ENCODE data around the gene CES4A.
A peak's percentile ranks its signal among the peaks of the same experiment; 100 is the strongest.
"Not testable (repeated sequence)": the region's sequence is repeated elsewhere in the genome, so short reads cannot be mapped to it uniquely, and the experiment has no call there.

The CES4A gene

DNA sequence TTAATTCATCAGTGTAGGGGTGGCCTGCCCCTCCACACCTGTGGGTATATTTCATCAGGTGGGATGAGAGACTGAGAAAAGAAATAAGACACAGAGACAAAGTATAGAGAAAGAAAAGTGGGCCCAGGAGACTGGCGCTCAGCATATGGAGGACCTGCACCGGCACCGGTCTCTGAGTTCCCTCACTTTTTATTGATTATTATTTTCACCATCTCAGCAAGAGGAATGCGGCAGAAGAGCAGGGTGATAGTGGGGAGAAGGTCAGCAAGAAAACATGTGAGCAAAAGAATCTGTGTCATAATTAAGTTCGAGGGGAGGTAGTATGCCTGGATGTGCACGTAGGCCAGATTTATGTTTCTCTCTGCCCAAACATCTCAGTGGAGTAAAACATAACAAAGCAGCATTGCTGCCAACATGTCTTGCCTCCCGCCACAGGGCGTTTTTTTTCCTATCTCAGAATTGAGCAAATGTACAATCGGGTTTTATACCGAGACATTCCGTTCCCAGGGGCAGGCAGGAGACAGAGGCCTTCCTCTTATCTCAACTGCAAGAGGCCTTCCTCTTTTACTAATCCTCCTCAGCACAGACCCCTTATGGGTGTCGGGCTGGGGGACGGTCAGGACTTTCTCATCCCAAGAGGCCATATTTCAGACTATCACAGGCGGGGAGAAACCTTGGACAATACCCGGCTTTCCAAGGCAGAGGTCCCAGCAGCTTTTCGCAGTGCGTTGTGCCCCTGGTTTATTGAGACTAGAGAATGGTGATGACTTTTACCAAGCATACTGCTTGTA is 32.8 kb upstream of the CES4A start:
- not testable (repeated sequence) for DNase-seq (ENCODE audit: low read depth in 2 of 2)

DNA sequence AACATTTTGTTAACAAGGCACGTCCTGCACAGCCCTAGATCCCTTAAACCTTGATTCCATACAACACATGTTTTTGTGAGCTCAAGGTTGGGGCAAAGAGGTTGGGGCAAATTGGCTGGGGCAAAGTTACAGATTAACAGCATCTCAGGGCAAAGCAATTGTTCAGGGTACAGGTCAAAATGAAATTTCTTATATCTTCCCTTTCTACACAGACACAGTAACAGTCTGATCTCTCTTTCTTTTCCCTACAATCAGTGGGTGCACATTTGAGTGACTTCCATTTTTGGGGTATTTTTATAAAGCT is 32.3 kb upstream of the CES4A start:
- DNase-seq (ENCODE audit: low read depth in 2 of 2) = not testable (repeated sequence)

DNA sequence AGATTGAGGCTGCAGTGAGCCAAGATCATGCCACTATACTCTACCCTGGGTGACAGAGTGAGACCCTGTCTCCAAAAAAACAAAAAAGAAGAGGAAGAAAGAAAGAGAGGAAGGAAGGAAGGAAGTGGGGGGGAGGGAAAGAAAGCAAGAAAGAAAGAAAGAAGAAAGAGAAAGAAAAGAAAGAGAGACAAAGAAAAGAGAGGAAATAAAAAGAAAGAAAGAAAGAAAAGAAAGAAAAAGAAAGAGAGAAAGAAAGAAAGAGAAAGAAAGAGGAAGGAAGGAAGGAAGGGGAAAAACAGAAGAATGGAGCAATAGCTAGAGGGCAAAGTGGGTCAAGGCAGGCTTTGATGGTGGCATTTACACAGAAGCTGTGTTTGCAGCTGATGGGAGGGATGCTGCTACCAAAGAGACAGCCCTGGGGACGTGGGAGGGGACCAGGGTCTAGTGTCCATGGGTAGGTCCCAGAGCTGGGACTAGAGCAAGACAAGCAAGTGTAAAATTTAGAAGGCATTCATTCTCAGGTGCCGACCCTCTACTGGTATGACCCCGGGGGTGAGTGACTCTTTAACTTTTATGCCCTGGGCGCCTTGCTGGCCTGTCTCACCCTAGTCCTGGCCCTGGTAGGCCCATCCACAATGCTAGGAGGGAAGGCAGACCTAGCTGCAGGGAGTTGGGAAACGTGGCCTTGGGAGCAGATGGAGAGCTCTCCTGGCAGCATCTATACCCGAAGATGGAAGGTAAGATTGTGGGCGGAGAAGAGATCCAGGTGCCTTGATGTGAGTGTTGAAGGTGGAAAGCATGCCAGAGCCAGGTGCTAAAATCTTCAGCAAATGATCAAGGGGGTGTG is 29.3 kb upstream of the CES4A start:
- no peak for DNase-seq (ENCODE audit: low read depth in 2 of 2)

DNA sequence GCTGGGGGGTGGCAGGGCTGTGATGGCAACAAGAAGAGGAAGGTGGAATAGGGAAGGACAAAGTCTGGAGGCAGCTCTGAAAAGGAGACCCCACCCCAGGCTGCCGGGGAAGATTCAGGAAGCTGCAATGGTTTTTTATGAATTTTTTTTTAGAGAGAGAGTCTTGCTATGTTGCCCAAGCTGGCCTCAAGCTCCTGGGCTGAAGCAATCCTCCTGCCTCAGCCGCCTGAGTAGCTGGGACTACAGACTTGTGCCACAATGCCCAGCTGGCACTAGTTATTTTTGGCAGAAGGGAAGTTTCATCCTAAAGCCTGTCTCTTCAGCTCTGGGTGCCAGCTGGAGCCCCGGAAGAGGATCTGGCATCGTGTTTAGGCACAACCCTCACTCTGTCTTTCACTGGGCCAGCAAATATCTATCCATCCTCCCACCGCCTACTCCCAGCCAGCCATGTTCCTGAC is 28.7 kb upstream of the CES4A start:
- DNase-seq (ENCODE audit: low read depth in 2 of 2) = no peak

DNA sequence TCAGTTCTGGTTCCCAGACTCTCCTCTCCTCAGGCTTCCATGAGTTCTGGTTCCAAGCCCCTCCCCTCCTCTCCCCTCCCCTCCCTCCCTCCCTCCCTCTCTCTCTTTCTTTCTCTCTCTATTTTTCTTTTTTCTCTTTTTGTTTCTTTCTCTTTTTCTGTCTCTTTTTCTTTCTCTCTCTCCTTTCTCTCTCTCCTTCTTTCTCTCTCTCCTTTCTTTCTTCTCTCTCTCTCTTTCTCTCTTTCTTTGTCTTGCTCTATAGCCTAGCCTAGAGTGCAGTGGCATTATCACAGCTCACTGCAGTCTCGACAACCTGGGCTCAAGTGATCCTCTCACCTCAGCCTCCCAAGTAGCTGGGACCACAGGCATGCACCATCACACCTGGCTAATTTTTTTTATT is 28.1 kb upstream of the CES4A start:
- DNase-seq (ENCODE audit: low read depth in 2 of 2) = no peak

DNA sequence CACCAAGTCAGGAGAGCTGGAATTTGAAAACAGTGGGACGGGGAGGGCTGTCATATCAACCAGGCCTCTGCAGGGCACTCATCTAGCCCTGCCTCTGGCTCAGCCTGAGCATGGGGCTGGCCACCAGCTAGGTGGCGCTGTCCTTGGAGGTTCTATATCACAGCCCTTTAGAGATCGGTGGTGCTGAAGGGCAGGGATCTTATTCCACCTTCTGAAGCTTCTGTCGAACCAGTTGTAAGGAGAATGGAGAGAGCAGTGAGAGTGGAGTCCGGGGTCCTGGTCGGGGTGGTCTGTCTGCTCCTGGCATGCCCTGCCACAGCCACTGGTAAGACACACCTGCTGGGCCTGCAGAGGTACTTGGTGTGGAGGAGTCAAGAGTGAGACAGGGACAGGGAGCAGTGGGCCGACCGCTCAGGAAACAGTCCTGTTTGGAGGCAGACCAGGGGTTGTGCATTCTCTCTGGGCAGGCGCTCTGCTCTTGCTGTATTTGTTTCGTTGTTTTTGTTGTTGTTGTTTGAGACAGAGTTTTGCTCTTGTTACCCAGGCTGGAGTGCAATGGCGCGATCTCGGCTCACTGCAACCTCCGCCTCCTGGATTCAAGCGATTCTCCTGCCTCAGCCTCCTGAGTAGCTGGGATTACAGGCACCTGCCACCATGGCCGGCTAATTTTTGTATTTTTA is 27.2 kb upstream of the CES4A start, which contains the start of gene CES3:
Gene CES3 (plus strand): TSS at position 202 of the 680 bp plus-strand sequence. CDS start 42 bp downstream, at position 244.
- DNase-seq (ENCODE audit: low read depth in 2 of 2) = peak in 1 of 2 donors; percentile 64

DNA sequence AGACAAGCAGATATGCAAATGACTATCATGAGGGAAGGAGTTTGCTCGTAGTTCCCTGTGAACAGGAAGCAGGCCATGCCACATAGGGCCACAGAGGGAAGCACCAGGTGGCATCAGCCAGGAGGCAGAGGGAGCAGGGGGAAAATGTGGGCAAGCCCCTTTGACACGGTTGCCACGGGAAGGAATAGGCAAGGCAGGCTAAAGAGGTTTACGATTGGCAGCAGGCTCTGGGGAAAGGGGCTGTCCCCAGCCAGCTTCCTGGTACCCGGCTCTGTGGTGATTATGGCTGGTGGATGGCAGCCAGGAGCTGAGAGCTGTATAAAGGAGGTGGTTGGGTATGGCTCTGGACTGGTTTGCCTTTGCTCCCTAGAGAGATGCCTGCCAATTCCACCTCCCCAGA is 26.5 kb upstream of the CES4A start:
- DNase-seq (ENCODE audit: low read depth in 2 of 2) = no peak

DNA sequence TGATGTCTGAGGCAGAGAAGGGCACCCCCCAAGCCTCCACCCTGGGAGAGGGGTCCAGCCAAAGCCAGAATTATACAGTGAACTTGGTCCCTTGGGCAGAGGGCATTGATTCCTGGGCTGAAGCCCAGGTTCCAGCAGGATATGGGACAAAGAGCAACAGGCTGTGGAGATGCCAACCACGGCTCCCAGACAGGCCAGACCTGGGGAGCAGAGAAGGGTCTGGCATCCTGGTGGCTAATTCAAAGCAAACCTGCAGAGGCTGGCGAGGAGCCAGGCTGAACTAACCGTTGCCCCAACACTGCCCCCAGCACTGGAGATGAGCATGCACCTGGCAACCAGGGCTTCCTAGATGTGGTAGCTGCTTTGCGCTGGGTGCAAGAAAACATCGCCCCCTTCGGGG is 24.3 kb upstream of the CES4A start:
- DNase-seq (ENCODE audit: low read depth in 2 of 2) = no peak

DNA sequence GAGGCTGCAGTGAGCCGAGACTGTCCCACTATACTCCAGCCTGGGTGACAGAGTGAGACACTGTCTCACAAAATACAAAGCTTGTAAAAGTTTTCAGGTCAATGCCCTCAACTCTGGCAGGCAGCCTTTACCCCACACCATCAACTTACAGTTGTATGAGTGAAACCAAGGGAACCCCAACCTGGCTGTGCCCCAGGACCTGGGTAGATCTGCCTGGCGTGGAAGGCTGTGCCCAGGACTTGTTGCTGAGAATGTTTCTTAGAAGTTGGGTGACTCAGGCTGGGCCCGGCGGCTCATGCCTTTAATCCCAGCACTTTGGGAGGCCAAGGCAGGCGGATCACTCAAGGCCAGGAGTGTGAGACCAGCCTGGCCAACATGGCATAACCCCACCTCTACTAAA is 19.5 kb upstream of the CES4A start:
- DNase-seq (ENCODE audit: low read depth in 2 of 2) = no peak

DNA sequence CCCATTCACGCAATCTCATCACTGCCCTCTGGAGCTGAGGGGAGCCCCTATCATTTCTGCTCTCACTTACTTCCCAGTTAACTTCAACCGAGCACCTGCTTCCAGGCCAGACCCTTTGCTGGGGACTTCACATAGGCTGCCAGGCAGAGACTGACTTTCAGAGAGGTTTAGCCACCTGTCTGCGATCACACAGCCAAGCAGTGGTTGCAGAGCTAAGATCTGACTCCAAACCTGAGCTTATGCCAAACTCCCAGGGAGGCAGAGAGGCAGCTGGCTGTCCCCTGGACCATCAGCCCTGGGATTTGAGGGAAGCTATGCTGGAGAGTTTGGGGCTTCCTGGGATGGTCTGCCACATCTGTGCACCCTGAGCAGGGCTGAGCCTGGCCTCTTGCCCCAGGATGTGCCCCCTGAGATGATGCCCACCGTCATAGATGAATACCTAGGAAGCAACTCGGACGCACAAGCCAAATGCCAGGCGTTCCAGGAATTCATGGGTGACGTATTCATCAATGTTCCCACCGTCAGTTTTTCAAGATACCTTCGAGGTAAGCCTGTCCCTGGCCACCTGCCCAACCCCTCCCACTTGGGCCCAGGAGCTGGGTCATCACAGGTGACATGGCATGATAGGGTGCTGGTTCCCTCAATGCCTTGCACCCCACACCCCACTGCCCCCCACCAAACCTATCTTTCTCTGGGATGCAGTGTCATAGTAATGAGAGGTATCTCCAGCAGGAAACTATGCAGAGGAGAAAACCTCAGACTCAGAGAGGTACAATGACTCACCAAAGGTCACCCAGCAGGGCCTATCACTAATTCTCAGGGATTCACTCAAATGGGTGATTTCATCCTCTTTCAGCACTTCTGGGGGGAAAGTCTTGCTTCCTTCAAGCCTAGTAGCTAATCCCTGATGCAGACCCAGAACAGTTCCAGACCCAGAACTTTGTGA is 17.3 kb upstream of the CES4A start:
- DNase-seq (ENCODE audit: low read depth in 2 of 2) = no peak

DNA sequence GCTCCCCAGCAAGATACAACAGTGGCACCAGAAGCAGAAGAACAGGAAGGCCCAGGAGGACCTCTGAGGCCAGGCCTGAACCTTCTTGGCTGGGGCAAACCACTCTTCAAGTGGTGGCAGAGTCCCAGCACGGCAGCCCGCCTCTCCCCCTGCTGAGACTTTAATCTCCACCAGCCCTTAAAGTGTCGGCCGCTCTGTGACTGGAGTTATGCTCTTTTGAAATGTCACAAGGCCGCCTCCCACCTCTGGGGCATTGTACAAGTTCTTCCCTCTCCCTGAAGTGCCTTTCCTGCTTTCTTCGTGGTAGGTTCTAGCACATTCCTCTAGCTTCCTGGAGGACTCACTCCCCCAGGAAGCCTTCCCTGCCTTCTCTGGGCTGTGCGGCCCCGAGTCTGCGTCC is 15.4 kb upstream of the CES4A start:
- no peak for DNase-seq (ENCODE audit: low read depth in 2 of 2)

DNA sequence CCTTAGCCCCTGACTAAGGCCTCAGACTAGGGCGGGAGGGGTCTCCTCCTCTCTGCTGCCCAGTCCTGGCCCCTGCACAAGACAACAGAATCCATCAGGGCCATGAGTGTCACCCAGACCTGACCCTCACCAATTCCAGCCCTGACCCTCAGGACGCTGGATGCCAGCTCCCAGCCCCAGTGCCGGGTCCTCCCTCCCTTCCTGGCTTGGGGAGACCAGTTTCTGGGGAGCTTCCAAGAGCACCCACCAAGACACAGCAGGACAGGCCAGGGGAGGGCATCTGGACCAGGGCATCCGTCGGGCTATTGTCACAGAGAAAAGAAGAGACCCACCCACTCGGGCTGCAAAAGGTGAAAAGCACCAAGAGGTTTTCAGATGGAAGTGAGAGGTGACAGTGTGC is 14.7 kb upstream of the CES4A start:
- no peak for DNase-seq (ENCODE audit: low read depth in 2 of 2)

DNA sequence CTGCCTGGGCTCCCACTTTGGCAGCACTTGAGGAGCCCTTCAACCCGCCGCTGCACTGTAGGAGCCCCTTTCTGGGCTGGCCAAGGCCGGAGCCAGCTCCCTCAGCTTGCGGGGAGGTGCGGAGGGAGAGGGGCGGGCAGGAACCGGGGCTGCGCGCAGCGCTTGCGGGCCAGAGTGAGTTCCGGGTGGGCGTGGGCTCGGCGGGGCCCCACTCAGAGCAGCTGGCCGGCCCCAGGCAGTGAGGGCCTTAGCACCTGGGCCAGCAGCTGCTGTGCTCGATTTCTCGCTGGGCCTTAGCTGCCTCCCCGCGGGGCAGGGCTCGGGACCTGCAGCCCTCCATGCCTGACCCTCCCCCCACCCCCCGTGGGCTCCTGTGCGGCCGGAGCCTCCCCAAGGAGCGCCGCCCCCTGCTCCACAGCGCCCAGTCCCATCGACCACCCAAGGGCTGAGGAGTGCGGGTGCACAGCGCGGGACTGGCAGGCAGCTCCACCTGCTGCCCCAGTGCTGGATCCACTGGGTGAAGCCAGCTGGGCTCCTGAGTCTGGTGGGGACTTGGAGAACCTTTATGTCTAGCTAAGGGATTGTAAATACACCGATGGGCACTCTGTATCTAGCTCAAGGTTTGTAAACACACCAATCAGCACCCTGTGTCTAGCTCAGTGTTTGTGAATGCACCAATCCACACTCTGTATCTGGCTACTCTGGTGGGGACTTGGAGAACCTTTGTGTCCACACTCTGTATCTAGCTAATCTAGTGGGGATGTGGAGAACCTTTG is 14.0 kb upstream of the CES4A start:
- not testable (repeated sequence) for DNase-seq (ENCODE audit: low read depth in 2 of 2)

DNA sequence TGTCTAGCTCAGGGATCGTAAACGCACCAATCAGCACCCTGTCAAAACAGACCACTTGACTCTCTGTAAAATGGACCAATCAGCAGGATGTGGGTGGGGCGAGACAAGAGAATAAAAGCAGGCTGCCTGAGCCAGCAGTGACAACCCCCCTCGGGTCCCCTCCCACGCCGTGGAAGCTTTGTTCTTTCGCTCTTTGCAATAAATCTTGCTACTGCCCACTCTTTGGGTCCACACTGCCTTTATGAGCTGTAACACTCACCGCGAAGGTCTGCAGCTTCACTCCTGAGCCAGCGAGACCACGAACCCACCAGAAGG is 13.5 kb upstream of the CES4A start:
- DNase-seq (ENCODE audit: low read depth in 2 of 2) = peak; percentile 32 to 44

DNA sequence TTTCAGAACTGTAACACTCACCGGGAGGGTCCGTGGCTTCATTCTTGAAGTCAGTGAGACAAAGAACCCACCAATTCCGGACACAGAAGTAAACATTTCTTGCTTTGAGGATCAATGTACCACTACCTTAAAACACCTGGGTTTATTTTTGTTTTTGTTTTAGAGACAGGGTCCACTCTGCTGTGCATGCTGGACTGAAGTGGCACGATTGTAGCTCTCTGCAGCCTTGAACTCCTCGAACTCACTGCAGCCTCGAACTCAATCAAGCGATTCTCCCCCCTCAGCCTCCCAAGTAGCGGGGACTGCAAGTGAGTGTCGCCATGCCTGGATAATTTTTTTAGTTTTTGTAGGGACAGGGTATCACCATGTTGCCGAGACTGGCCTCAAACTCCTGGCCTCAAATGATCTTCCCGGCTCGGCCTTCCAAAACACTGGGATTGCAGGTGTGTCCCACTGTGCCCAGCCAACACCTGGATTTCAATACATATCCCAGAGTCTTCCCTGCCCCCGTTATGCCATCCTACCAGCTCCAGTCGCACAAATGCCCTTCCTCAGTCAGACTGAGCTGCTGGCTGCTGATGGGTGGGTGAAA is 13.0 kb upstream of the CES4A start:
- DNase-seq (ENCODE audit: low read depth in 2 of 2) = no peak

DNA sequence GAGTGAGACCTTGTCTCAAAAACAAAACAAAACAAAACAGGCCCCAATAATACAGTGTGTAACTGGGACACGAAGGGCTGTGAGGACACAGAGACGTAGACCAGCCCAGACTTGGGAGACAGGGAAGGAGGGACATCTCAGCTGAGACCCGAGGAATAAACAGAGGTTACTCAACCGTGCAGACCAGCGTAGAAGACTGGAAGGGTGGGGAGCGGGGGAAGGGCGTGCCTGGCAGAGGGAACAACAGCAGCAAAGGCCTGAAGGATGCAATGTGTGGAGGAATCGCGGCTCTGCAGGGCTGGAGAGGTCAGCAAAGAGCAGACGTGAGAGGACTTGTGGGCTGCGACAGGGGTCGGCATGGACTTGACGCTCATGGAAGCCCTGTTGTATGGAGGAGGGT is 11.6 kb upstream of the CES4A start:
- DNase-seq (ENCODE audit: low read depth in 2 of 2) = no peak

DNA sequence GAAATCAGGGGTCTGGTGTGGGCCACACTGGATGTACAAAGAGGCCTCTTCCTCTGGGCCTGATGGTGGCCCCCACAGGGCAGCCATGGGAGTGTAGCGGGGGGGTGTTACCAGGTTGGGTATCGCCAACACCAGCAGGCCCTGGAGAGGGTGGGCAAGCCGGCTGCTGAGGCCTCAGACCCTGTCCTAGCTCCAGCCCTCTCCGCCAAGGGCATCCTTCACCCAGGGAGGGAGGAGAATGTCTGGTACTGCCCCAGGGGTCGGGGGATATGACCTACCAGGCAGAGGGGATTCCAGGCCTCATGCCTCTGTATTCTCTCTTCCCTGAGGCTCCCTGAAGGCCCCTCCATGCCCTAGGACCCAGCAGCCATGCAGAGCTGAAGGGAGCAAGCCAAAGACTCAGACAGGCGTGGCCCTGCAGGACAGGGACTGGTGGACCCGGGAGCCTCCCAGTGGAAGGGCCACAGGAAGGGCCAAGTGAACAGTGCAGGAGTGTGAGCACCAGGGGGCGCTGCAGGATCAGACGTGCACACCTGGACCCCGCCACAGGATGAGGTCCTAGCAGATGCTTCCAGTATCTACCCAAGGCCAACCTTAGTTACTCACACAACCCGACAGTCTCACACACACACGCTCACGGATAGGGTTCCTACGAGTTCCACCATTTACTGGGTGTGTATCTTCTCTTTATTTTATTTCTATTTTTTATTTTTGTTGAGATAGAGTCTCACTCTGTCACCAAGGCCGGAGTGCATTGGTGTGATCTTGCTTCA is 10.9 kb upstream of the CES4A start:
- DNase-seq (ENCODE audit: low read depth in 2 of 2) = peak; percentile 88 to 94

DNA sequence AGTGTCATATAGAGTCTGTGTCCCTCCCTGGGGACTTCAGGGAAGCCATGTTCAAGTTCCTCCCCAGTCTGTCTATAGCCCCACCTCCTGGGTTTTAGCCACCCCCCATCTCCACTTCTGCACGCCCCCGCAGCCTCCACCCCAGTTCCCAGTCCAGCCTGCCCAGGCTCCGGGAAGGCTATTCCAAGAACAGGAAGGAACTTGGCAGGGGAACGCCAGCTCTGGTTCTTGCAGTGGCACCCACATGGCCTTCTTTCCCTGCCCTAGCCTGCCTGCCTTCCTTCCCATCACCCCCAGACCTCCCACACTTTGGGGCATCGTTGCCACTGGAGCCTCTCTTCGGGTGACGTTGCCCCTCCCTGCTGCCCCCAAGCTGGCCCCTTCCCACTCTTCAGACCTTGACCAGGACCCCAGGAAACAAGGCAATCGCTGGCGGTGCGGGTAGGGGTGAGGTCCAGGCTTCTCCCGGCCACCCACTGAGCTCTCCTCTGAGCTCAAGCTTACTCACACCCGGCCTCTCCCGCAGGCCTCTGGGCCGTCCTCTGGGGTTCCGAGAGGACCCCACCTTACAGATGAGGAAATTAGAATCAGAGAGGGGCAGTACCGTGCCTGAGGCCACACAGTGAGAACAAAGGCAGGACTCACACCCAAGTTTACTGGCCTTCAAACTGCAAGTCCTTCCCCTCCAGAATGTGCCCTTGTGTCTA is 9.2 kb upstream of the CES4A start:
- DNase-seq (ENCODE audit: low read depth in 2 of 2) = no peak

DNA sequence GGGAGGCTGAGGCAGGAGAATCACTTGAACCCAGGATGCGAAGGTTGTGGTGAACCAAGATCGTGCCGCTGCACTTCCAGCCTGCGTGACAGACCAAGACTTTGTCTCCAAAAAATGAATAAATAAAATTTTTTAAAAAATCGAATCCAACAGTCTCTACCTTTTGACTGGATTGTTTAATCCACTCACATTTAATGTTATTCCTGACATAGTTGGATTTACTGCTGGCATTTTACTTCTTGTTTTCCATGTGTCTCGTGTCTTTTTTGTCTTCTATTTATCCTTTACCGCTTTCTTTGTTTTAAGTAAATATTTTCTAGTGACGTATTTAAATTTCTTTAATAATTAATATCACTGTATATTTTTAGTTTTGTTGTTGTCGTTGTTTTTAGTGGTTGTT is 5.4 kb upstream of the CES4A start:
- DNase-seq (ENCODE audit: low read depth in 2 of 2) = no peak
